SU-DHL-6 (cell line): Measurements from ENCODE around the gene ABTB2.

Experiments used
- H2AFZ ChIP-seq: fragments of 200-600 bp; sonication (generic); 2 replicates; pipeline ENCODE4 v1.6.1; 2014; ENCODE audit warnings: low read depth, mild to moderate bottlenecking, moderate library complexity, mixed read lengths, antibody characterized with exemption, low read length; ENCODE audit not compliant: severe bottlenecking
- H3F3A ChIP-seq: fragments of 200-600 bp; shearing (Covaris generic); 2 replicates; pipeline ENCODE4 v1.6.0; 2016; ENCODE audit warnings: antibody characterized with exemption, mild to moderate bottlenecking; ENCODE audit not compliant: insufficient read depth
- H3K27ac ChIP-seq: fragments of 200-600 bp; sonication (generic); 2 replicates; pipeline ENCODE4 v1.5.1; 2016; ENCODE audit warnings: low read depth, mild to moderate bottlenecking, low read length, moderate library complexity, mixed read lengths
- H3K27me3 ChIP-seq: fragments of 200-600 bp; sonication (generic), shearing (Covaris generic); 2 replicates; pipeline ENCODE4 v1.6.0; 2014; ENCODE audit warnings: mild to moderate bottlenecking, low read length
- H3K36me3 ChIP-seq: fragments of 200-600 bp; sonication (generic); 2 replicates; pipeline ENCODE4 v1.6.1; 2014; ENCODE audit warnings: mild to moderate bottlenecking, low read length, mixed read lengths
- H3K4me2 ChIP-seq: fragments of 300-600, 200-600 bp; shearing (Covaris generic), sonication (generic); 2 replicates; pipeline ENCODE4 v1.6.0; 2014; ENCODE audit warnings: low read length, low read depth, mild to moderate bottlenecking; ENCODE audit not compliant: poor library complexity, severe bottlenecking
- H3K4me3 ChIP-seq: fragments of 200-600 bp; sonication (generic); 2 replicates; pipeline ENCODE4 v1.5.1; 2014; ENCODE audit warnings: antibody characterized with exemption, low read length, mild to moderate bottlenecking, mixed read lengths; ENCODE audit not compliant: insufficient read depth, poor library complexity, severe bottlenecking
- H3K79me2 ChIP-seq: fragments of 200-600 bp; sonication (generic); 2 replicates; pipeline ENCODE4 v1.6.1; 2014; ENCODE audit warnings: mild to moderate bottlenecking, low read length, moderate library complexity; ENCODE audit not compliant: insufficient read depth
- H3K9ac ChIP-seq: fragments of 200-600 bp; sonication (generic); 2 replicates; pipeline ENCODE4 v1.7.0; 2014; ENCODE audit warnings: mild to moderate bottlenecking, low read length
- H3K9me2 ChIP-seq: fragments of 200-600 bp; sonication (generic); replicated peaks from 2 replicates; pipeline ENCODE4 v1.6.1; 2014; ENCODE audit warnings: low read length; ENCODE audit not compliant: insufficient read depth
- H3K9me3 ChIP-seq: fragments of 200-600 bp; sonication (generic); 2 replicates; pipeline ENCODE4 v1.6.1; 2014; ENCODE audit warnings: low read length, mixed read lengths; ENCODE audit not compliant: insufficient read depth
- H4K20me1 ChIP-seq: fragments of 200-600 bp; sonication (generic); 2 replicates; pipeline ENCODE4 v1.6.1; 2014; ENCODE audit warnings: low read depth, mild to moderate bottlenecking, antibody characterized with exemption, low read length, moderate library complexity, mixed read lengths
- CTCF ChIP-seq: fragments of 200-600 bp; sonication (generic); IDR thresholded peaks from one replicate; pipeline ENCODE4 v1.5.1; 2017; ENCODE audit warnings: antibody characterized with exemption, mild to moderate bottlenecking, low read length, moderate library complexity; ENCODE audit not compliant: insufficient read depth, poor library complexity, severe bottlenecking
- EZH2phosphoT487 ChIP-seq: fragments of 200-600 bp; sonication (generic), shearing (Covaris generic); conservative IDR thresholded peaks from 2 replicates; pipeline ENCODE4 v1.6.1; 2018; ENCODE audit warnings: mild to moderate bottlenecking, antibody characterized with exemption, low read length, moderate library complexity, mixed read lengths

ABTB2 gene

DNA sequence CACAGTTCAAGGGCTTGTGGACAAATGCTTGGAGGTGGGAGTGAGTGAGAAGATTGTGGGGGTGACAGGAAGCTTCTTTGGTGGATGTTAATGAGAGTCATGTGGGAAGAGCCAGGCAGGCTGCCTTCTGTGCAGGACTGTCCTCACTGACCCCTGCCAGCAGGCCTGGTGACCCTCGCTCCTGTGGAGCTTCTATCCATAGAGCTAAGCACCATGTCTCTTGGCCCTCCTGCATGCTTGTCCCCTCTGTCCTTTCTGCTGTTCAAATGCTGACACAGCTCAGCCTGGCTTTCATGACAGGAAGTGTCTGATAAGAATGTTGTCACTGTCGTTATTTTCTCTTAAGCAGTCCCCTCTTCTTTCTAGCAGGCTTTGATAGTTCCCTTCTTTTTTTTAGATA, 214.8 kb downstream of the ABTB2 start:
- no peak overlapping the region for H3K27ac ChIP-seq
- H2AFZ ChIP-seq = no peak overlapping the region
- no peak overlapping the region for H3K4me2 ChIP-seq
- no peaks in the 10 kb centered on the region for H3F3A ChIP-seq
- no peaks in the 10 kb centered on the region for H3K36me3 ChIP-seq
- H3K9ac ChIP-seq = no peak overlapping the region
- H3K4me3 ChIP-seq = no peak overlapping the region
- no peaks in the 10 kb centered on the region for H3K9me3 ChIP-seq
- no peaks in the 10 kb centered on the region for H3K9me2 ChIP-seq
- TF ChIP-seq CTCF (no peak), EZH2phosphoT487 (no peak)
- H3K27me3 ChIP-seq = no peaks in the 10 kb centered on the region
- H4K20me1 ChIP-seq = no peaks in the 10 kb centered on the region
- no peaks in the 10 kb centered on the region for H3K79me2 ChIP-seq

DNA sequence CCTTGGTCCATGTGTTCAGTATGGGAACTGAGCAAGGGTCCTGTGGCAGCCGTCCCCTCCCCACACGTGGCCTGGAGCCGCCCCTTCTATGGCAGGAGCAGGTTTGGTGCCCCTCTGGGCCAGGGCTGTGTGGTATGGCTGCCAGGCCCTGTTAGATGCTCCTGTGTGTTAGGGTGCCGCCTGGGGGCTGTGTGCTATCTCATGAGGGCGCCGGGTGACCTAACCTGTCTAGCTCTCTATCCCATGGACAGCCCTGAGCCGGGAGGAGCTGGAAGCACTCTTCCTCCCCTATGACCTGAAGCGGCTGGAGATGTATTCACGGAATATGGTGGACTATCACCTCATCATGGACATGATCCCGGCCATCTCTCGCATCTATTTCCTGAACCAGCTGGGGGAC, 217.7 kb downstream of the ABTB2 start:
- Histone ChIP-seq H3K27ac (no peak overlapping the region), H3K36me3 (no peaks in the 10 kb centered on the region), H3K4me2 (no peak overlapping the region), H3K4me3 (no peak overlapping the region), H3K9ac (no peak overlapping the region), H3K9me2 (no peaks in the 10 kb centered on the region), H4K20me1 (no peaks in the 10 kb centered on the region), H3K27me3 (no peaks in the 10 kb centered on the region), H2AFZ (no peak overlapping the region), H3F3A (no peaks in the 10 kb centered on the region), H3K79me2 (no peaks in the 10 kb centered on the region), H3K9me3 (no peaks in the 10 kb centered on the region)
- TF ChIP-seq CTCF (no peak), EZH2phosphoT487 (no peak)

DNA sequence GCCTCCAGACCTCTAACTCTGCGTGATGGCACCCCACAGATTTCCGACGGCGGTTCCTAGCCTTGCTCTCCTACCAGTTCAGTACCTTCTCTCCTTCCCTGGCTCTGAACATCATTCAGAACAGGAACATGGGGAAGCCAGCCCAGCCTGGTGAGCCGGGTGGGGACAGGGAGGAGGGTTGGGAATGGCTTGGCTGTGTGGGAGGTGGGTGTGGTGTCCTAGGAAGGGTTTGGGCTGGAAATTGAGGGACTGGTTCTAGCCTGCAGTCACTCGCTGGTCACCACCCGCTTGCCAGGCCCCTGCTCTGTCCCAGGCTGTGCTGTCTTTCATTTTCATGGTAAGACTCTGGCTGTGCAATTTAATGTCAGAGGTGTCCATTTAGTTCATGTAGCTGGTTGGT, 218.5 kb downstream of the ABTB2 start:
- no peaks in the 10 kb centered on the region for H3K36me3 ChIP-seq
- TF ChIP-seq CTCF (no peak), EZH2phosphoT487 (no peak)
- H3K9ac ChIP-seq = no peak overlapping the region
- no peak overlapping the region for H2AFZ ChIP-seq
- H3K4me3 ChIP-seq = no peak overlapping the region
- no peaks in the 10 kb centered on the region for H3K27me3 ChIP-seq
- H4K20me1 ChIP-seq = no peaks in the 10 kb centered on the region
- H3K9me2 ChIP-seq = no peaks in the 10 kb centered on the region
- no peaks in the 10 kb centered on the region for H3K79me2 ChIP-seq
- no peaks in the 10 kb centered on the region for H3K9me3 ChIP-seq
- H3K4me2 ChIP-seq = no peak overlapping the region
- no peaks in the 10 kb centered on the region for H3F3A ChIP-seq
- no peak overlapping the region for H3K27ac ChIP-seq

DNA sequence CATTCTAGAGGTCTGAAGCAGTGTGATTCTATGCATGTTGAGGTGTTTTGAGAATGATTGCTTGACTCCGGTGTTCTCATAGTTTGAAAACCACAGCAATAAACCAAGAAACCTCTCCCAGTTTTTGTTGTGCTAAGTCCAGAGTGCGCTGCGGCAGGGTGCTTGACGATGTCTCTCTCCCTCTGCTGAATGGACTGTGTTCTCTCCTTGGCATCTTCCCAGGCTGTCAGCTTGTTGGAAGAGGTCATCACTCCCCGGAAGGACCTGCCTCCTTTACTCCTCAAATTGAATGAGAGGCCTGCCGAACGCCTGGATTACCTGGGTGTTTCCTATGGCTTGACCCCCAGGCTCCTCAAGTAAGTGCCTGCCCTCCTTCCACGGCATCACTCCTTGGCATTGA, 221.4 kb downstream of the ABTB2 start:
- no peaks in the 10 kb centered on the region for H4K20me1 ChIP-seq
- H3K79me2 ChIP-seq = no peaks in the 10 kb centered on the region
- H3K4me3 ChIP-seq = no peak overlapping the region
- no peak overlapping the region for H2AFZ ChIP-seq
- no peak overlapping the region for H3K4me2 ChIP-seq
- no peaks in the 10 kb centered on the region for H3K9me2 ChIP-seq
- H3K27ac ChIP-seq = no peak overlapping the region
- H3K27me3 ChIP-seq = no peaks in the 10 kb centered on the region
- no peaks in the 10 kb centered on the region for H3K36me3 ChIP-seq
- no peaks in the 10 kb centered on the region for H3K9me3 ChIP-seq
- TF ChIP-seq CTCF (no peak), EZH2phosphoT487 (no peak)
- H3K9ac ChIP-seq = no peak overlapping the region
- H3F3A ChIP-seq = no peaks in the 10 kb centered on the region
